SH-SY5Y (cell line): ENCODE data around the gene GNAT2.

Source experiments
- GATA2 ChIP-seq: IDR thresholded peaks from 2 replicates; pipeline ENCODE4 v1.6.1; 2011; ENCODE audit warnings: mild to moderate bottlenecking, low read depth, low read length
- GATA3 ChIP-seq: IDR thresholded peaks from 2 replicates; pipeline ENCODE4 v1.6.1; 2011; ENCODE audit warnings: low read depth, mild to moderate bottlenecking, low read length, moderate library complexity

DNA sequence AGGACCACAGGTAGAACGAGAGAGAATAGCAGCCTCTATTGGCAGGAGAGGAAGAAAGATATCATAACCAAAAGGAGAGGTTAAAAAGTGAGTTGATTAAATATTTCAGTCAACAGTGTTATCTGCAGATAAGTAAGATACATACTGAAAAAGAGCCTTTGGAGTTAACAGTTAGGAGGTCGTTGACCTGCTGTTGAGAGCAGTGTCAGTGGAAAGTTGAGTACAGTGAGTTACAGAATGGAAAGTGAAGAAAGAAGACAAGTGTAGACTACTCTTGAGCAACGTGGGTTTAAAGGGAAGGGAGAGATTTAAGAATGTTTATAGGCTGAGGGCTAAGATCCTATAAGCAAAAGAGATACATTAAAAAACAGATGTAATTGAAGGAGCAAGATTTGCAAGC, 30.2 kb downstream of the GNAT2 start:
- TF ChIP-seq GATA3: no peak
- no peak for TF ChIP-seq GATA2
